HCT116 (cell line): ENCODE data around the gene ARNT2. TPM values are rescaled to one million over a fixed set of nuclear protein-coding genes. Genes with fewer than 3 reads are reported as not detected.

ENCODE experiments used
- ATAC-seq: fragments of 200-7000 bp; cut with Tn5 transposase; 2 replicates; pipeline ENCODE4 v1.9.1; 2020; ENCODE audit warnings: mild to moderate bottlenecking, moderate library complexity
- BruUV-seq: library from RNA; stranded (reverse); fragments of 400-500 nt; replicated peaks from 2 replicates; lab custom pipeline; 2021; lab: Mats Ljungman, UMichigan
- CTCF ChIA-PET: fragments of 300-600 bp; sonication (Branson Sonifier 250); formaldehyde crosslinking; loops from one replicate; lab custom pipeline; 2021; ENCODE audit warnings: antibody characterized with exemption; lab: Charles Lee
- POLR2A ChIA-PET: fragments of 300-600, 350-600 bp; sonication (Branson Sonifier 250); formaldehyde crosslinking; loops from one replicate; lab custom pipeline; 2021; ENCODE audit warnings: antibody characterized with exemption; lab: Charles Lee
- RAD21 ChIA-PET, 2 experiments: fragments of 300-600 bp; sonication (Branson Sonifier 250); formaldehyde crosslinking; loops; one replicate each; lab custom pipeline; 2023; ENCODE audit warnings: low total read pairs in 2 of 2; ENCODE audit not compliant: uncharacterized antibody in 2 of 2, unreplicated experiment in 2 of 2, low non-redundant PET in 1 of 2; lab: Charles Lee
- DNase-seq: peaks from one replicate; pipeline ENCODE4 v3.0.0-alpha.2; 2010; ENCODE audit warnings: low read depth, low spot score
- H2AFZ ChIP-seq: fragments of 200-600 bp; shearing (Covaris generic), sonication (generic); 2 replicates; pipeline ENCODE4 v1.6.1; 2017; ENCODE audit warnings: low read depth, mixed run types, mixed read lengths, antibody characterized with exemption, low read length; ENCODE audit not compliant: poor library complexity, severe bottlenecking
- H3K27ac ChIP-seq: 2 replicates; pipeline ENCODE4 v1.5.1; 2012; ENCODE audit warnings: low read depth, low read length
- H3K27me3 ChIP-seq: fragments of 200-600 bp; sonication (generic); 2 replicates; pipeline ENCODE4 v1.6.1; 2016; ENCODE audit warnings: mixed run types, low read length, mixed read lengths; ENCODE audit not compliant: insufficient read depth
- H3K36me3 ChIP-seq, 2 experiments: fragments of 200-500 bp in 1 of 2; fragments of 200-600 bp in 1 of 2; sonication (Bioruptor generic) in 1 of 2; sonication (generic) in 1 of 2; 2 replicates each; pipeline versions ENCODE4 v1.5.1 to v1.6.1; 2014 to 2016; ENCODE audit warnings: low read length in 2 of 2, inconsistent platforms in 1 of 2, mixed read lengths in 1 of 2, mixed run types in 1 of 2; ENCODE audit not compliant: insufficient read depth in 2 of 2, control insufficient read depth in 1 of 2
- H3K4me1 ChIP-seq, 2 experiments: fragments of 200-600 bp in 1 of 2; sonication (generic) in 1 of 2; 2 replicates each; pipeline versions ENCODE4 v1.5.1 to v1.6.1; 2012 to 2017; ENCODE audit warnings: low read length in 2 of 2, inconsistent platforms in 1 of 2, mild to moderate bottlenecking in 1 of 2, mixed read lengths in 1 of 2, mixed run types in 1 of 2, moderate library complexity in 1 of 2; ENCODE audit not compliant: insufficient read depth in 2 of 2, control insufficient read depth in 1 of 2
- H3K4me2 ChIP-seq: fragments of 200-600 bp; sonication (generic); 2 replicates; pipeline ENCODE4 v1.6.1; 2017; ENCODE audit warnings: mixed run types, low read length, mixed read lengths
- H3K4me3 ChIP-seq, 2 experiments: fragments of 200-600 bp in 1 of 2; sonication (generic) in 1 of 2; replicated peaks in 1 of 2; 2 replicates each; pipeline ENCODE4 v1.5.1; 2011 to 2016; ENCODE audit warnings: low read length in 2 of 2, control low read depth in 1 of 2, low read depth in 1 of 2, mild to moderate bottlenecking in 1 of 2, mixed read lengths in 1 of 2, mixed run types in 1 of 2
- H3K79me2 ChIP-seq: fragments of 200-600 bp; sonication (generic); 2 replicates; pipeline ENCODE4 v1.6.1; 2017; ENCODE audit warnings: mild to moderate bottlenecking, mixed run types, low read length, moderate library complexity, mixed read lengths; ENCODE audit not compliant: insufficient read depth
- H3K9ac ChIP-seq: fragments of 200-600 bp; sonication (generic); 2 replicates; pipeline ENCODE4 v1.6.1; 2016; ENCODE audit warnings: low read length, mixed read lengths
- H3K9me2 ChIP-seq: fragments of 200-600 bp; sonication (generic), shearing (Covaris generic); 2 replicates; pipeline ENCODE4 v1.6.1; 2017; ENCODE audit warnings: mixed run types, mild to moderate bottlenecking, moderate library complexity; ENCODE audit not compliant: insufficient read depth
- H3K9me3 ChIP-seq, 2 experiments: fragments of 200-500 bp in 1 of 2; fragments of 200-600 bp in 1 of 2; sonication (Bioruptor generic) in 1 of 2; sonication (generic) in 1 of 2; 2 replicates each; pipeline ENCODE4 v1.6.1; 2014 to 2017; ENCODE audit warnings: low read length in 2 of 2, mixed read lengths in 2 of 2, inconsistent platforms in 1 of 2, low read depth in 1 of 2, mild to moderate bottlenecking in 1 of 2, mixed run types in 1 of 2, moderate library complexity in 1 of 2; ENCODE audit not compliant: control insufficient read depth in 1 of 2, insufficient read depth in 1 of 2
- H4K20me1 ChIP-seq: fragments of 200-600 bp; sonication (generic), shearing (Covaris generic); 2 replicates; pipeline ENCODE4 v1.6.1; 2017; ENCODE audit warnings: mixed run types, mild to moderate bottlenecking, moderate library complexity; ENCODE audit not compliant: insufficient read depth
- CBX3 ChIP-seq: IDR thresholded peaks from 2 replicates; pipeline ENCODE4 v1.6.1; 2012; ENCODE audit warnings: low read depth
- CEBPB ChIP-seq: IDR thresholded peaks from 2 replicates; pipeline ENCODE4 v1.6.1; 2012; ENCODE audit warnings: low read depth
- ELF1 ChIP-seq: IDR thresholded peaks from 2 replicates; pipeline ENCODE4 v1.6.1; 2012; ENCODE audit warnings: low read depth, borderline replicate concordance
- EZH2phosphoT487 ChIP-seq: fragments of 200-600 bp; IDR thresholded peaks from 2 replicates; pipeline ENCODE4 v1.6.1; 2018; ENCODE audit warnings: antibody characterized with exemption, borderline replicate concordance
- JUND ChIP-seq: IDR thresholded peaks from 2 replicates; pipeline ENCODE4 v1.6.1; 2012
- POLR2AphosphoS5 ChIP-seq: IDR thresholded peaks from 2 replicates; pipeline ENCODE4 v1.6.1; 2011; ENCODE audit warnings: mild to moderate bottlenecking, low read depth, low read length, moderate library complexity
- RAD21 ChIP-seq: IDR thresholded peaks from 2 replicates; pipeline ENCODE4 v1.6.1; 2012; ENCODE audit warnings: low read depth, mild to moderate bottlenecking
- SIN3A ChIP-seq: IDR thresholded peaks from 2 replicates; pipeline ENCODE4 v1.6.1; 2012; ENCODE audit warnings: low read depth
- SP1 ChIP-seq: IDR thresholded peaks from 2 replicates; pipeline ENCODE4 v1.6.1; 2012; ENCODE audit warnings: low read depth
- TCF7L2 ChIP-seq: IDR thresholded peaks from 2 replicates; pipeline ENCODE4 v1.7.0; 2011; ENCODE audit warnings: borderline replicate concordance, inconsistent platforms; ENCODE audit not compliant: insufficient read depth, insufficient read length; ENCODE audit errors: extremely low read depth
- YY1 ChIP-seq: IDR thresholded peaks from 2 replicates; pipeline ENCODE4 v1.6.1; 2011; ENCODE audit warnings: low read length, low read depth, moderate library complexity, mild to moderate bottlenecking; ENCODE audit not compliant: insufficient replicate concordance; ENCODE audit errors: extremely low read depth
- ZFX ChIP-seq: fragments of 450-650 bp; IDR thresholded peaks from 2 replicates; pipeline ENCODE4 v1.6.1; 2017
- ZNF274 ChIP-seq: fragments of 200-500 bp; sonication (Bioruptor generic); IDR thresholded peaks from 2 replicates; pipeline ENCODE4 v1.6.1; 2014; ENCODE audit warnings: mild to moderate bottlenecking, low read depth, low read length, inconsistent platforms
- intact Hi-C: fragments of 100-400 bp; cut with micrococcal nuclease; formaldehyde crosslinking; loops from 2 replicates; pipeline ENCODE4 v1.10.0; 2022
- total RNA-seq: library from RNA; stranded (reverse); gene quantifications from one replicate; pipeline ENCODE4 v1.2.1, GENCODE V29; 2021; ENCODE audit not compliant: unreplicated experiment
- TF ChIP-seq, protein P1 (sequence below): IDR thresholded peaks from 2 replicates; pipeline ENCODE4 v1.6.1; 2012
- TF ChIP-seq, protein P2 (sequence below): IDR thresholded peaks from 2 replicates; pipeline ENCODE4 v1.6.1; 2012; ENCODE audit warnings: low read depth
- TF ChIP-seq, protein P3 (sequence below): IDR thresholded peaks from 2 replicates; pipeline ENCODE4 v1.6.1; 2012
- TF ChIP-seq, protein P4 (sequence below): IDR thresholded peaks from 2 replicates; pipeline ENCODE4 v1.6.1; 2011; ENCODE audit warnings: mild to moderate bottlenecking, low read length, moderate library complexity; ENCODE audit not compliant: insufficient replicate concordance; ENCODE audit errors: extremely low read depth

ARNT2 gene
- total RNA-seq, 1 experiment from 2014 or later, result 3.0 TPM

- TF ChIP-seq CBX3 (no peak), SP1 (no peak), RAD21 (no peak), ELF1 (no peak), ZFX (no peak), POLR2AphosphoS5 (no peak), CEBPB (no peak), YY1 (no peak), EZH2phosphoT487 (no peak), JUND (no peak), TCF7L2 (no peak), ZNF274 (no peak), SIN3A (no peak)
- TF ChIP-seq, protein P1, sequence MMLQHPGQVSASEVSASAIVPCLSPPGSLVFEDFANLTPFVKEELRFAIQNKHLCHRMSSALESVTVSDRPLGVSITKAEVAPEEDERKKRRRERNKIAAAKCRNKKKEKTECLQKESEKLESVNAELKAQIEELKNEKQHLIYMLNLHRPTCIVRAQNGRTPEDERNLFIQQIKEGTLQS, result no peak
- TF ChIP-seq, protein P2, sequence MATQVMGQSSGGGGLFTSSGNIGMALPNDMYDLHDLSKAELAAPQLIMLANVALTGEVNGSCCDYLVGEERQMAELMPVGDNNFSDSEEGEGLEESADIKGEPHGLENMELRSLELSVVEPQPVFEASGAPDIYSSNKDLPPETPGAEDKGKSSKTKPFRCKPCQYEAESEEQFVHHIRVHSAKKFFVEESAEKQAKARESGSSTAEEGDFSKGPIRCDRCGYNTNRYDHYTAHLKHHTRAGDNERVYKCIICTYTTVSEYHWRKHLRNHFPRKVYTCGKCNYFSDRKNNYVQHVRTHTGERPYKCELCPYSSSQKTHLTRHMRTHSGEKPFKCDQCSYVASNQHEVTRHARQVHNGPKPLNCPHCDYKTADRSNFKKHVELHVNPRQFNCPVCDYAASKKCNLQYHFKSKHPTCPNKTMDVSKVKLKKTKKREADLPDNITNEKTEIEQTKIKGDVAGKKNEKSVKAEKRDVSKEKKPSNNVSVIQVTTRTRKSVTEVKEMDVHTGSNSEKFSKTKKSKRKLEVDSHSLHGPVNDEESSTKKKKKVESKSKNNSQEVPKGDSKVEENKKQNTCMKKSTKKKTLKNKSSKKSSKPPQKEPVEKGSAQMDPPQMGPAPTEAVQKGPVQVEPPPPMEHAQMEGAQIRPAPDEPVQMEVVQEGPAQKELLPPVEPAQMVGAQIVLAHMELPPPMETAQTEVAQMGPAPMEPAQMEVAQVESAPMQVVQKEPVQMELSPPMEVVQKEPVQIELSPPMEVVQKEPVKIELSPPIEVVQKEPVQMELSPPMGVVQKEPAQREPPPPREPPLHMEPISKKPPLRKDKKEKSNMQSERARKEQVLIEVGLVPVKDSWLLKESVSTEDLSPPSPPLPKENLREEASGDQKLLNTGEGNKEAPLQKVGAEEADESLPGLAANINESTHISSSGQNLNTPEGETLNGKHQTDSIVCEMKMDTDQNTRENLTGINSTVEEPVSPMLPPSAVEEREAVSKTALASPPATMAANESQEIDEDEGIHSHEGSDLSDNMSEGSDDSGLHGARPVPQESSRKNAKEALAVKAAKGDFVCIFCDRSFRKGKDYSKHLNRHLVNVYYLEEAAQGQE, result no peak
- TF ChIP-seq, protein P3, sequence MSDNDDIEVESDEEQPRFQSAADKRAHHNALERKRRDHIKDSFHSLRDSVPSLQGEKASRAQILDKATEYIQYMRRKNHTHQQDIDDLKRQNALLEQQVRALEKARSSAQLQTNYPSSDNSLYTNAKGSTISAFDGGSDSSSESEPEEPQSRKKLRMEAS, result no peak
- TF ChIP-seq, protein P4, sequence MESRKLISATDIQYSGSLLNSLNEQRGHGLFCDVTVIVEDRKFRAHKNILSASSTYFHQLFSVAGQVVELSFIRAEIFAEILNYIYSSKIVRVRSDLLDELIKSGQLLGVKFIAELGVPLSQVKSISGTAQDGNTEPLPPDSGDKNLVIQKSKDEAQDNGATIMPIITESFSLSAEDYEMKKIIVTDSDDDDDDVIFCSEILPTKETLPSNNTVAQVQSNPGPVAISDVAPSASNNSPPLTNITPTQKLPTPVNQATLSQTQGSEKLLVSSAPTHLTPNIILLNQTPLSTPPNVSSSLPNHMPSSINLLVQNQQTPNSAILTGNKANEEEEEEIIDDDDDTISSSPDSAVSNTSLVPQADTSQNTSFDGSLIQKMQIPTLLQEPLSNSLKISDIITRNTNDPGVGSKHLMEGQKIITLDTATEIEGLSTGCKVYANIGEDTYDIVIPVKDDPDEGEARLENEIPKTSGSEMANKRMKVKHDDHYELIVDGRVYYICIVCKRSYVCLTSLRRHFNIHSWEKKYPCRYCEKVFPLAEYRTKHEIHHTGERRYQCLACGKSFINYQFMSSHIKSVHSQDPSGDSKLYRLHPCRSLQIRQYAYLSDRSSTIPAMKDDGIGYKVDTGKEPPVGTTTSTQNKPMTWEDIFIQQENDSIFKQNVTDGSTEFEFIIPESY, result no peak
- RAD21 ChIA-PET, result no interaction called here
- no peak overlapping the region for H2AFZ ChIP-seq
- H3K4me1 ChIP-seq, result no peaks in the 10 kb centered on the region
- no peaks in the 10 kb centered on the region for H4K20me1 ChIP-seq
- no TSS peak for BruUV-seq
- no peaks in the 10 kb centered on the region for H3K79me2 ChIP-seq
- H3K27me3 ChIP-seq, result no peaks in the 10 kb centered on the region
- H3K36me3 ChIP-seq, result no peaks in the 10 kb centered on the region
- DNase-seq, result no peak
- H3K9me3 ChIP-seq, result no peaks in the 10 kb centered on the region
- no peak overlapping the region for H3K9ac ChIP-seq
- H3K27ac ChIP-seq, result no peak overlapping the region
- intact Hi-C loops, result no loop called here
- ATAC-seq, result no peak
- no peak overlapping the region for H3K4me3 ChIP-seq
- no peak overlapping the region for H3K4me2 ChIP-seq
- H3K9me2 ChIP-seq, result no peaks in the 10 kb centered on the region
- POLR2A ChIA-PET, result no interaction called here
- CTCF ChIA-PET, result interaction anchor here (1.0 to 2.8 kb wide), 2 partner anchors 9 to 11 kb away, joined by 4 to 16 read pairs; no protein-coding TSS in a partner anchor
These were observed 25.8 kb downstream of the ARNT2 start for GRCh38 chr15:80429964-80430363.
